WTC11 (cell line): Measurements from ENCODE around the gene CELSR1.

Source experiments
- AFF4 ChIP-seq: sonication (generic); formaldehyde crosslinking; IDR thresholded peaks from 2 replicates; pipeline ENCODE4 v1.8.1; 2023; ENCODE audit warnings: mild to moderate bottlenecking, missing genetic modification reagents, borderline replicate concordance
- TP53 ChIP-seq: sonication (generic); formaldehyde crosslinking; IDR thresholded peaks from 2 replicates; pipeline ENCODE4 v1.8.1; 2023; ENCODE audit warnings: mild to moderate bottlenecking, missing genetic modification reagents
- ZBTB43 ChIP-seq: sonication (generic); formaldehyde crosslinking; IDR thresholded peaks from 2 replicates; pipeline ENCODE4 v1.8.1; 2023; ENCODE audit warnings: mild to moderate bottlenecking, missing genetic modification reagents
- ZNF671 ChIP-seq: fragments of 250-450 bp; sonication (Bioruptor Pico); IDR thresholded peaks from 2 replicates; pipeline ENCODE4 v1.8.0; 2021; ENCODE audit warnings: mild to moderate bottlenecking
- TF ChIP-seq, protein P1 (sequence below): sonication (generic); formaldehyde crosslinking; IDR thresholded peaks from 2 replicates; pipeline ENCODE4 v1.8.1; 2023; ENCODE audit warnings: mild to moderate bottlenecking, missing genetic modification reagents, moderate library complexity
- TF ChIP-seq, protein P2 (sequence below): sonication (generic); formaldehyde crosslinking; IDR thresholded peaks from 2 replicates; pipeline ENCODE4 v1.8.1; 2022; ENCODE audit warnings: low read depth, missing genetic modification reagents, borderline replicate concordance
- TF ChIP-seq, protein P3 (sequence below): fragments of 200-600 bp; IDR thresholded peaks from 2 replicates; pipeline ENCODE4 v1.8.0; 2022; ENCODE audit warnings: antibody characterized with exemption
- TF ChIP-seq, protein P4 (sequence below): sonication (generic); formaldehyde crosslinking; conservative IDR thresholded peaks from 2 replicates; pipeline ENCODE4 v1.8.1; 2023; ENCODE audit warnings: mild to moderate bottlenecking, low read depth, missing genetic modification reagents, moderate library complexity
- TF ChIP-seq, protein P5 (sequence below): sonication (generic); formaldehyde crosslinking; IDR thresholded peaks from 2 replicates; pipeline ENCODE4 v1.8.0; 2023; ENCODE audit warnings: mild to moderate bottlenecking, missing genetic modification reagents

DNA sequence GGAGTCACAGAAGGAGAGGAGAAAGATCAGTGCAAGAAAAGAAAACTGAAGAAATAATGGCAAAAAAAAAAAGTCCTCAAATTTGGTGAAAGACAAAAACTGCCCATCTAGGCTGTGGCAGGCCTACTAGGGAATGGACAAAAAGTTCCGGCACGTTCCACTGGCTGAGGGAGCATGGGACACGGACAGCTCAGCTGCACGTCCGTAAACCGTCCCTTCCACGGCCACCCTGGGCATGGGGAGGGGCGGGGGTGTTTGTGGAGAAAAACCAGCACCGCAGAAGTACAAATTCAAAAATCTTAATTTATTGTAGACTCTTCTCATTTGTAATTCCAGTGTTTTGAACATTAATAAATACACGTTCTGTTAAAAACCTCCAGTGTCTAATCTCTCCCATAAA, 176.5 kb downstream of the CELSR1 start:
- TF ChIP-seq, protein P1, sequence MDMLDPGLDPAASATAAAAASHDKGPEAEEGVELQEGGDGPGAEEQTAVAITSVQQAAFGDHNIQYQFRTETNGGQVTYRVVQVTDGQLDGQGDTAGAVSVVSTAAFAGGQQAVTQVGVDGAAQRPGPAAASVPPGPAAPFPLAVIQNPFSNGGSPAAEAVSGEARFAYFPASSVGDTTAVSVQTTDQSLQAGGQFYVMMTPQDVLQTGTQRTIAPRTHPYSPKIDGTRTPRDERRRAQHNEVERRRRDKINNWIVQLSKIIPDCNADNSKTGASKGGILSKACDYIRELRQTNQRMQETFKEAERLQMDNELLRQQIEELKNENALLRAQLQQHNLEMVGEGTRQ: no peak
- TF ChIP-seq AFF4 (CRISPR knock-in tag) (no peak), ZBTB43 (CRISPR knock-in tag) (no peak), TP53 (CRISPR knock-in tag) (no peak), ZNF671 (CRISPR knock-in tag) (no peak)
- TF ChIP-seq, protein P2, sequence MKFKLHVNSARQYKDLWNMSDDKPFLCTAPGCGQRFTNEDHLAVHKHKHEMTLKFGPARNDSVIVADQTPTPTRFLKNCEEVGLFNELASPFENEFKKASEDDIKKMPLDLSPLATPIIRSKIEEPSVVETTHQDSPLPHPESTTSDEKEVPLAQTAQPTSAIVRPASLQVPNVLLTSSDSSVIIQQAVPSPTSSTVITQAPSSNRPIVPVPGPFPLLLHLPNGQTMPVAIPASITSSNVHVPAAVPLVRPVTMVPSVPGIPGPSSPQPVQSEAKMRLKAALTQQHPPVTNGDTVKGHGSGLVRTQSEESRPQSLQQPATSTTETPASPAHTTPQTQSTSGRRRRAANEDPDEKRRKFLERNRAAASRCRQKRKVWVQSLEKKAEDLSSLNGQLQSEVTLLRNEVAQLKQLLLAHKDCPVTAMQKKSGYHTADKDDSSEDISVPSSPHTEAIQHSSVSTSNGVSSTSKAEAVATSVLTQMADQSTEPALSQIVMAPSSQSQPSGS (CRISPR knock-in tag): no peak
- TF ChIP-seq, protein P3, sequence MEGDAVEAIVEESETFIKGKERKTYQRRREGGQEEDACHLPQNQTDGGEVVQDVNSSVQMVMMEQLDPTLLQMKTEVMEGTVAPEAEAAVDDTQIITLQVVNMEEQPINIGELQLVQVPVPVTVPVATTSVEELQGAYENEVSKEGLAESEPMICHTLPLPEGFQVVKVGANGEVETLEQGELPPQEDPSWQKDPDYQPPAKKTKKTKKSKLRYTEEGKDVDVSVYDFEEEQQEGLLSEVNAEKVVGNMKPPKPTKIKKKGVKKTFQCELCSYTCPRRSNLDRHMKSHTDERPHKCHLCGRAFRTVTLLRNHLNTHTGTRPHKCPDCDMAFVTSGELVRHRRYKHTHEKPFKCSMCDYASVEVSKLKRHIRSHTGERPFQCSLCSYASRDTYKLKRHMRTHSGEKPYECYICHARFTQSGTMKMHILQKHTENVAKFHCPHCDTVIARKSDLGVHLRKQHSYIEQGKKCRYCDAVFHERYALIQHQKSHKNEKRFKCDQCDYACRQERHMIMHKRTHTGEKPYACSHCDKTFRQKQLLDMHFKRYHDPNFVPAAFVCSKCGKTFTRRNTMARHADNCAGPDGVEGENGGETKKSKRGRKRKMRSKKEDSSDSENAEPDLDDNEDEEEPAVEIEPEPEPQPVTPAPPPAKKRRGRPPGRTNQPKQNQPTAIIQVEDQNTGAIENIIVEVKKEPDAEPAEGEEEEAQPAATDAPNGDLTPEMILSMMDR: no peak
- TF ChIP-seq, protein P4, sequence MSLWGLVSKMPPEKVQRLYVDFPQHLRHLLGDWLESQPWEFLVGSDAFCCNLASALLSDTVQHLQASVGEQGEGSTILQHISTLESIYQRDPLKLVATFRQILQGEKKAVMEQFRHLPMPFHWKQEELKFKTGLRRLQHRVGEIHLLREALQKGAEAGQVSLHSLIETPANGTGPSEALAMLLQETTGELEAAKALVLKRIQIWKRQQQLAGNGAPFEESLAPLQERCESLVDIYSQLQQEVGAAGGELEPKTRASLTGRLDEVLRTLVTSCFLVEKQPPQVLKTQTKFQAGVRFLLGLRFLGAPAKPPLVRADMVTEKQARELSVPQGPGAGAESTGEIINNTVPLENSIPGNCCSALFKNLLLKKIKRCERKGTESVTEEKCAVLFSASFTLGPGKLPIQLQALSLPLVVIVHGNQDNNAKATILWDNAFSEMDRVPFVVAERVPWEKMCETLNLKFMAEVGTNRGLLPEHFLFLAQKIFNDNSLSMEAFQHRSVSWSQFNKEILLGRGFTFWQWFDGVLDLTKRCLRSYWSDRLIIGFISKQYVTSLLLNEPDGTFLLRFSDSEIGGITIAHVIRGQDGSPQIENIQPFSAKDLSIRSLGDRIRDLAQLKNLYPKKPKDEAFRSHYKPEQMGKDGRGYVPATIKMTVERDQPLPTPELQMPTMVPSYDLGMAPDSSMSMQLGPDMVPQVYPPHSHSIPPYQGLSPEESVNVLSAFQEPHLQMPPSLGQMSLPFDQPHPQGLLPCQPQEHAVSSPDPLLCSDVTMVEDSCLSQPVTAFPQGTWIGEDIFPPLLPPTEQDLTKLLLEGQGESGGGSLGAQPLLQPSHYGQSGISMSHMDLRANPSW (CRISPR knock-in tag): no peak
- TF ChIP-seq, protein P5, sequence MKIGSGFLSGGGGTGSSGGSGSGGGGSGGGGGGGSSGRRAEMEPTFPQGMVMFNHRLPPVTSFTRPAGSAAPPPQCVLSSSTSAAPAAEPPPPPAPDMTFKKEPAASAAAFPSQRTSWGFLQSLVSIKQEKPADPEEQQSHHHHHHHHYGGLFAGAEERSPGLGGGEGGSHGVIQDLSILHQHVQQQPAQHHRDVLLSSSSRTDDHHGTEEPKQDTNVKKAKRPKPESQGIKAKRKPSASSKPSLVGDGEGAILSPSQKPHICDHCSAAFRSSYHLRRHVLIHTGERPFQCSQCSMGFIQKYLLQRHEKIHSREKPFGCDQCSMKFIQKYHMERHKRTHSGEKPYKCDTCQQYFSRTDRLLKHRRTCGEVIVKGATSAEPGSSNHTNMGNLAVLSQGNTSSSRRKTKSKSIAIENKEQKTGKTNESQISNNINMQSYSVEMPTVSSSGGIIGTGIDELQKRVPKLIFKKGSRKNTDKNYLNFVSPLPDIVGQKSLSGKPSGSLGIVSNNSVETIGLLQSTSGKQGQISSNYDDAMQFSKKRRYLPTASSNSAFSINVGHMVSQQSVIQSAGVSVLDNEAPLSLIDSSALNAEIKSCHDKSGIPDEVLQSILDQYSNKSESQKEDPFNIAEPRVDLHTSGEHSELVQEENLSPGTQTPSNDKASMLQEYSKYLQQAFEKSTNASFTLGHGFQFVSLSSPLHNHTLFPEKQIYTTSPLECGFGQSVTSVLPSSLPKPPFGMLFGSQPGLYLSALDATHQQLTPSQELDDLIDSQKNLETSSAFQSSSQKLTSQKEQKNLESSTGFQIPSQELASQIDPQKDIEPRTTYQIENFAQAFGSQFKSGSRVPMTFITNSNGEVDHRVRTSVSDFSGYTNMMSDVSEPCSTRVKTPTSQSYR (CRISPR knock-in tag): no peak
